Measurements from ENCODE around the gene SYK. TPM values are rescaled to one million over a fixed set of nuclear protein-coding genes. Genes with fewer than 3 reads are reported as not detected.

SYK gene
- total RNA-seq, 1 donor from 2014 or later: 15.0 TPM

Other genes with a start within 250 kb of the SYK start
- gene DIRAS2, start 159.0 kb upstream of the SYK start, total RNA-seq: 1.6 and 2.8 TPM in 2 replicates

Data from kidney epithelial cell (primary cell).